GM21529 (cell line): Measurements from ENCODE around the gene ATP5F1E.
"Not testable (repeated sequence)": the region's sequence is repeated elsewhere in the genome, so short reads cannot be mapped to it uniquely, and the experiment has no call there.

Experiments
- ATAC-seq: cut with Tn5 transposase; IDR thresholded peaks from one replicate; pipeline ENCODE4 v1.9.1; 2021; ENCODE audit not compliant: unreplicated experiment

ATP5F1E gene

DNA sequence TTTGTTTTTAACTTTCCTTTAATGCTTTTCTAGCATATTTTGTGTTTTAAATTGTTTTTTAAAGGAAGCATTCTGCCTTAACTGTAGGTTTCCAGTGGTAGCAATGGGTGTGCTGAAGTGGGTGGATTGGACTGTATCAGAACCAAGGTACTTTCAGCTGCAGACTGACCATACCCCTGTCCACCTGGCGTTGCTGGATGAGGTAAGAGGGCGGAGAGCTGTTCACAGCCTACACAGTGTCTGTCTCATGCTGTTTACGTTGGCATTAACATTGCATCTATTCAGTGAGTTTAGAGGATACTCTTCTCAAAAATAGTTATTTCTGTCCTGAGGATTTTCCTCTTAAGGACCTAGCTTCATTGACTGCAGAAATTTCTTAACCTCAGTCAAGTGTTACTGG is 39.2 kb downstream of the ATP5F1E start:
- ATAC-seq, result no peak

DNA sequence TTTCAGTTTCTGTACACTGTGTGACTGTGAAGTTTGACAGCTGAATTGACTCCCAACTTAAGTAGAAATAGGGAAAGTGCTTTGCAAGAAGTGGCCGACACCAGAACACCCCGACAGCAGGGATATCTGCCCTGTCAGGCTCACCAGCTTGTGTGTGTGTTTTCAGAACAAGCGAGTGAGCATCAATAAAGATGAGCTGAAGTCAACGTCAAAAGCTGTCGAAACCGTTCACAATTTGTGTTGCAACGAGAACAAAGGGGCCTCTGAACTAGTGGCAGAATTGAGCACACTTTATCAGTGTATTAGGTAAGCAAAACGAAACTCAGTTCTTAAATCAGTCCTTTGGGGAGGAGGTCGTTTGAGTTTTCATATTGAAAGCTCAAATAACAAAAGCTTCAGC is 40.4 kb downstream of the ATP5F1E start:
- no peak for ATAC-seq

DNA sequence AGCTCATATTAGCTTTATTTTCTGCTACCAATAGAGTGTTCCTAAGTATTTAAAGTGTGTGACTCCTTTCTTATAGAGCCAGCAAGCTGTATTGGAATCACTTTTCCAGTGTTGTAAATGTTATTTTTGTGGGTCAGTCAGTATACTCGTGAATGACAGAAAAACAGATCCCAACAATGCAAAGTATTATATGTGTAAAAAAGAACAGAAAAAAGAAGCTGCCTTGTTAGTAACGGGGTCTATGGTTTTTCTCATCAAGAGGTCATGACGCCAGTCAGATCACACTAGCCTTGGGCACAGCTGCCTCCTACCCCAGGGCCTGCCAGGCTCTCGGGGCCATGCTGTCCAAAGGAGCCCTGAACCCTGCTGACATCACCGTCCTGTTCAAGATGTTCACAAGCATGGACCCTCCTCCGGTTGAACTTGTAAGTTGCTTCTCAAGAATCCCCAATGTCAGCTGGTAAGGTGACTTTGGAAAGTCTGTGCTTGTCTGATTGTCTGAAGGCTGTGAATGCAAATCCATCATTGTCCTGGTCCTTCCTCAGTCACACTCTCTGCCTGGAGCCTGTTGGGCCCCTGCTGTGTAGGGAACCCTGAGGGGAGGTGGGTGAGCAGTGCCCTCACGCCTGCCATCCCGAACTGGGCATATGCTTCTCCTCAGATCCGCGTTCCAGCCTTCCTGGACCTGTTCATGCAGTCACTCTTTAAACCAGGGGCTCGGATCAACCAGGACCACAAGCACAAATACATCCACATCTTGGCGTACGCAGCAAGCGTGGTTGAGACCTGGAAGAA is 41.3 kb downstream of the ATP5F1E start:
- ATAC-seq, result no peak

- no peak for ATAC-seq
These were observed 42.9 kb downstream of the ATP5F1E start for GRCh38 chr20:58989196-58989595.

- ATAC-seq, result no peak
These were observed 43.6 kb downstream of the ATP5F1E start for GRCh38 chr20:58988565-58988882.

DNA sequence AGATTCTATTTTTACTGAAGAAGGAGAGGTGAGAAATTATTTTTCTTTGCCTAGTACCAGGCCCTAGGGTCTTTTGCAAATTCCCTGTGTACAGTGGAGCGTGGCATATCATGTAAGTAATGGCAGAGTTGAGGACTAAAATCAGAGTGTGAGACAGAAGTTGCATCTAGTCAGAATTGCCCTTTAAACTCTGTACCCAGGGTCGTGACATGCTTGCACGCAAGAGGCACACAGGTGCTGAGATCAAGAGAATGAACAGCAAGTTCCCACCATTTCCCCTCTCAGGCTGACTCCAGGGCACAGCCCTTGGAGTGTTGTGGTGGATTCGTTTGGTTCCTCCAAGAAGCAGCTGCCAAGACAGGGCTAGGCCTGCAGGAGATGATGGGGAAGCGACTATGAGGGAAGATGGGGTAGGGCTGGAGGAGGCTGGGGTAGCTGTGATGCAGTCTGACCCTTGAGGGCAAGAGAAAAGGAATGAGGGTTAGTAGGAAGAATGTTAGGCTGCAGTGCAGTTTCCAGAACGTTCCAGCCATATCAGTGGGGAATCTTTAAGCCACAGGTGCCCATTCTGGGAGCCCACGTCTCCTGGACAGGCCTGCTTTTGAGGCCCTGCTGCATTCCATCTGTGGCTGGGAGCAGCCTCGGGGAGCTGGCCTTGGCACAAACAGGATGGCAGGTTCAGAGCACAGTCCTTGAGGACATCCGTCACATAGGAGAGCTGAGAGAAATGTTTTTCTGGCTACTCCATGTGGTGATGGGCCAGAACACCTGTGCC is 44.2 kb downstream of the ATP5F1E start:
- ATAC-seq, result no peak

DNA sequence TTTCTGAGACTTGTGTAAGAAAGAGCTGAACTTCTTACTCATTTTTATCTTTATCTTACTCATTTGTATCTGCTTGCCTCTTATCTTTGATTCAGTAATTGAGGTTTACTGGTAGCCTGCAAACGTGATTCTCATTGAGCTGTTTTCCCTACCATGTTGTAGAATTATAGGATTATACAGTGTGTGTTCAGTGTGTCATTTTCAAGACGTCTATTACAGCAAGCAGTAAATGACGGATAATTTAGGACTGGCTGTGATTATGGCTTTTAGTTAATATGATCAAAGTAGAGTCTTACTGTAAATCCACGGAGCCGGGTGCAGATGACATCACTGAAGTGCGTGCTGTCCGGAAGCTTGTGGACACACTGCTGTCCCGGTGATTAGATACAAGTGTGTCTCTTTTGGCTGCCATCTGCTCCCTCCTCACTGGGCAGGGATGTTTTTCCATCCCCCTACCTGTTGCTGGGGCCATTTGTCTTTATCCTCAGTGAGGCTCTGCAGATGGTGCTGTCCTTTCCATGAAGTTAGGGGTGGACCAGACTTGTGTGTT is 45.1 kb downstream of the ATP5F1E start:
- ATAC-seq, result no peak

- ATAC-seq, result no peak
These were observed 45.7 kb downstream of the ATP5F1E start for GRCh38 chr20:58986286-58986967.

DNA sequence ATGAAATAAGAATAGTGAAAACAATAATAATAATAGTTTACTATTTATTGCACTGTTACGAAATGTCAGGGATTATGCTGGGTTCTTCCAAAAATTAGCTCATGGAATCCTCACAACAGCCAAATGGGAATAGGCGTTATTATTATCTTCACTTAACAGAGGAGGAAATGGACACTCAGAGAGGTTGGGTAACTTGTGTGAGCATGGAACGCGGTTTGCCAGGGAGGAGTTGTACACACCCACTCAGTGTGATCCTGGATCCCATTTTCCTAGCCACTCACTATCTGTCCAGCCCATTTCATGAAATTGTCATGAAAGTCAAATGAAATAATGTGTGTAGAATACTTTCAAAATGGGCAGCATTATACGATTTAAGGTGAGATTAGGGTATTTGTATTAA is 46.5 kb downstream of the ATP5F1E start:
- ATAC-seq, result no peak

DNA sequence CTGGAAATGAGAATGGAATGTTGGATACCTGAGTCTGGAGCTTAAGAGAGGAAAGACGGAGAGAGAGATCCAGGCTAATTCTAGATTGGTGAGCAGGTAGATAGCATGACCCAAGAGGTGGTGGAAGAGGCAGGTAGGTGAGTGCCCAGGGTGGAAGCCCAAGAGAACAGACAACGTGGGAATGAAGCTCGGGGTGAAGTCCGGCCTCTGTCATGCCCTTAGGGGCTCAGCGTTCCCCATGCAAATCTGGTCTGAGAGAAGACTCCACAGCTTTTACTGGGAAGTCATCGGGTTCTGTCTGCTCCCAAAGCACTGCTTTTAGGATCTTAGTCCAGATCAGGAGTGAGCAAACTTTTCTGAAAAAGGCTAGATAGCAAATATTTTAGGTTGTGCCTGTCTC is 47.4 kb downstream of the ATP5F1E start:
- ATAC-seq, result no peak

GRCh38 chr20:58983115-58983468 is 49.0 kb downstream of the ATP5F1E start:
- not testable (repeated sequence) for ATAC-seq

- no peak for ATAC-seq
These were observed 49.6 kb downstream of the ATP5F1E start for GRCh38 chr20:58982406-58983114.

- ATAC-seq, result no peak
These were observed 50.3 kb downstream of the ATP5F1E start for GRCh38 chr20:58981628-58982364.

- peak; percentile 71 for ATAC-seq
These were observed 51.2 kb downstream of the ATP5F1E start, which contains the start of gene NELFCD for GRCh38 chr20:58980711-58981627. NELFCD (plus strand) TSS chr20:58981256; CDS start chr20:58981310, 54 bp downstream.

GRCh38 chr20:58978351-58979190 is 53.6 kb downstream of the ATP5F1E start:
- ATAC-seq, result no peak

DNA sequence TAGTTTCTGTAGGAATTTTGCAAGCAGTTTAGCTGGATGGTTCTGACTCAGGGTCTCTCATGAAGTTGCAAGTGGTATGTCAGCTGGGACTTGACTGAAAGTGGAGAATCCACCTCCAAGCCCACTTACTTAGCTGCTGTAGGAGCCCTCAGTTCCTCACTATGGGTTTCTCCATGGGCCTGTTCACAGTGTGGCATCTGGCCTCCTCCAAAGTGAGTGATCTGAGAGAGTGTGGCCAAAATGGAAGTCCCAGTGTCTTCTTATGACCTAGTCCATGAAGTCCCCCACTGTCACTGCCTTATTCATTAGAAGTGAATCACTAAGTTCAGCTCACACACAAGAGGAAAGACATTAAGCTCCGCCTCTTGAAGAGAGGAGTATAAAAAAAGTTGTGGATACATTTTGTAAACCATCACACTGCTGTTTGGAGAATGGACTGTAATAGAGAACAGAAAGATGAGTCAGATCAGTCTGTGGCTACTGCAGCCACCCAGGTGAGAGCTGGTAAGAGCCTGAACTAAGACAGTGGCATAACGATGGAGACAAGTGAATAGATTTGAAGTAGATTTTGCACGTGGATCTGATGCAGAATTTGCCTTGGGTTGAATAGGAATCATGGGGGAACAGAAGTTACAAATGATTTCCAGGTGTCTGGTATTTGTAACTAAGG is 55.9 kb downstream of the ATP5F1E start:
- ATAC-seq, result no peak
